Measurements from ENCODE around the gene COX5A. TPM values are rescaled to one million over a fixed set of nuclear protein-coding genes. Genes with fewer than 3 reads are reported as not detected.
A peak's percentile ranks its signal among the peaks of the same experiment; 100 is the strongest.

Gene COX5A
- 551 TPM for polyA plus RNA-seq (2012; ENCODE audit: insufficient read depth, insufficient read length)

GRCh38 chr15:74937590-74938371, at the start of gene COX5A:
Gene COX5A, minus strand, starts transcription at chr15:74938073. Its CDS starts 59 bp downstream, at chr15:74938014.
- peak within 1 kb of the TSS; percentile 65 for H3K4me3 ChIP-seq (ENCODE audit: low read length)
- DNase-seq (ENCODE audit: low read depth, low spot score): peak; percentile 92

- DNase-seq (ENCODE audit: low read depth, low spot score): no peak
- H3K4me3 ChIP-seq (ENCODE audit: low read length): no peak overlapping the region
Observed at GRCh38 chr15:74983725-74984231, 45.9 kb upstream of the COX5A start.

- no peak for DNase-seq (ENCODE audit: low read depth, low spot score)
- no peak overlapping the region for H3K4me3 ChIP-seq (ENCODE audit: low read length)
Observed at GRCh38 chr15:74982183-74982582, 44.3 kb upstream of the COX5A start.

GRCh38 chr15:74978503-74978902, 40.6 kb upstream of the COX5A start:
- peak; percentile 34 for DNase-seq (ENCODE audit: low read depth, low spot score)
- H3K4me3 ChIP-seq (ENCODE audit: low read length): no peak overlapping the region

GRCh38 chr15:74978077-74978476, 40.2 kb upstream of the COX5A start:
- no peak overlapping the region for H3K4me3 ChIP-seq (ENCODE audit: low read length)
- DNase-seq (ENCODE audit: low read depth, low spot score): no peak

GRCh38 chr15:74977599-74977998, 39.7 kb upstream of the COX5A start:
- DNase-seq (ENCODE audit: low read depth, low spot score): no peak
- H3K4me3 ChIP-seq (ENCODE audit: low read length): no peak overlapping the region

GRCh38 chr15:74976159-74976558, 38.3 kb upstream of the COX5A start:
- no peak overlapping the region for H3K4me3 ChIP-seq (ENCODE audit: low read length)
- no peak for DNase-seq (ENCODE audit: low read depth, low spot score)

- DNase-seq (ENCODE audit: low read depth, low spot score): no peak
- H3K4me3 ChIP-seq (ENCODE audit: low read length): no peak overlapping the region
Observed at GRCh38 chr15:74967670-74968069, 29.8 kb upstream of the COX5A start.

- DNase-seq (ENCODE audit: low read depth, low spot score): no peak
- H3K4me3 ChIP-seq (ENCODE audit: low read length): no peak overlapping the region
Observed at GRCh38 chr15:74964794-74965193, 26.9 kb upstream of the COX5A start.

- H3K4me3 ChIP-seq (ENCODE audit: low read length): no peak overlapping the region
- DNase-seq (ENCODE audit: low read depth, low spot score): no peak
Observed at GRCh38 chr15:74963213-74963612, 25.3 kb upstream of the COX5A start.

- no peak overlapping the region for H3K4me3 ChIP-seq (ENCODE audit: low read length)
- no peak for DNase-seq (ENCODE audit: low read depth, low spot score)
Observed at GRCh38 chr15:74962671-74963070, 24.8 kb upstream of the COX5A start.

- no peak for DNase-seq (ENCODE audit: low read depth, low spot score)
- H3K4me3 ChIP-seq (ENCODE audit: low read length): no peak overlapping the region
Observed at GRCh38 chr15:74962219-74962618, 24.3 kb upstream of the COX5A start.

GRCh38 chr15:74961616-74962015, 23.7 kb upstream of the COX5A start:
- no peak for DNase-seq (ENCODE audit: low read depth, low spot score)
- no peak overlapping the region for H3K4me3 ChIP-seq (ENCODE audit: low read length)

- no peak overlapping the region for H3K4me3 ChIP-seq (ENCODE audit: low read length)
- DNase-seq (ENCODE audit: low read depth, low spot score): no peak
Observed at GRCh38 chr15:74960995-74961588, 23.2 kb upstream of the COX5A start.

GRCh38 chr15:74960286-74960685, 22.4 kb upstream of the COX5A start:
- DNase-seq (ENCODE audit: low read depth, low spot score): no peak
- no peak overlapping the region for H3K4me3 ChIP-seq (ENCODE audit: low read length)

GRCh38 chr15:74959586-74959939, 21.7 kb upstream of the COX5A start:
- DNase-seq (ENCODE audit: low read depth, low spot score): no peak
- no peak overlapping the region for H3K4me3 ChIP-seq (ENCODE audit: low read length)

GRCh38 chr15:74958908-74959585, 21.2 kb upstream of the COX5A start:
- no peak overlapping the region for H3K4me3 ChIP-seq (ENCODE audit: low read length)
- no peak for DNase-seq (ENCODE audit: low read depth, low spot score)

GRCh38 chr15:74958320-74958907, 20.5 kb upstream of the COX5A start:
- H3K4me3 ChIP-seq (ENCODE audit: low read length): no peak overlapping the region
- no peak for DNase-seq (ENCODE audit: low read depth, low spot score)

GRCh38 chr15:74957476-74958035, 19.7 kb upstream of the COX5A start:
- no peak for DNase-seq (ENCODE audit: low read depth, low spot score)
- peak overlapping the region; percentile 56 for H3K4me3 ChIP-seq (ENCODE audit: low read length)

Measured in Jurkat, Clone E6-1 (cell line).